NOMO-1 treated with dmso at 0.1 percent for 144 hours (cell line): ENCODE measurements around the gene STN1.

Source experiments
- DNase-seq: peaks from one replicate; lab custom pipeline; 2025; ENCODE audit not compliant: unreplicated experiment; lab: John Stamatoyannopoulos, UW

STN1 gene

DNA sequence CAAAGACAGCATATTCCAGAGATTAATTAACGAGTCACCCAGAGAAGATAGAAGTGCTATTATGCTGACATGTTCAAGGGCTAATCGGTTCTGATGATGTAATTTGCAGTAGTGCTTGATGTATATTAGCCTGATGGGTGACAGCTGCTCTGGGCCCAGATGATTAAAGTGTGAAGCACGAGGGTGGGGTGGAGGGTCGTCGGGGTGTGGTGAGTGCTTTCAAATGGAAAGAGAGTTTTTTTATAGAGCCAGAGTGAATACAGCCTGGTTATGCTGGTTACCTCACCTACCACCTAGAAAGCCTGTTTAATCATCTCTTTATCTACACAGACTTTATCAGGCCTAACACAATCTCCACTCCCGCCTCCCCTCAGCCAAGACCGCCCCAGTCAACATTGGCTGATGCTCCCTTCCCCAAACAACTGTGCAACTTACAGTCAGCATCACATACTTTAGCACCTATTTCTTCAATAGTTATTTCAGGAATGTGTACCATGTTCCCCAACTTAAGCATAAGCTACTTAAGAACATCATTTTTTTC lies 11.5 kb upstream of the STN1 start:
- DNase-seq = no peak

- DNase-seq = no peak
Observed at GRCh38 chr10:103928784-103929183, 10.8 kb upstream of the STN1 start.

DNA sequence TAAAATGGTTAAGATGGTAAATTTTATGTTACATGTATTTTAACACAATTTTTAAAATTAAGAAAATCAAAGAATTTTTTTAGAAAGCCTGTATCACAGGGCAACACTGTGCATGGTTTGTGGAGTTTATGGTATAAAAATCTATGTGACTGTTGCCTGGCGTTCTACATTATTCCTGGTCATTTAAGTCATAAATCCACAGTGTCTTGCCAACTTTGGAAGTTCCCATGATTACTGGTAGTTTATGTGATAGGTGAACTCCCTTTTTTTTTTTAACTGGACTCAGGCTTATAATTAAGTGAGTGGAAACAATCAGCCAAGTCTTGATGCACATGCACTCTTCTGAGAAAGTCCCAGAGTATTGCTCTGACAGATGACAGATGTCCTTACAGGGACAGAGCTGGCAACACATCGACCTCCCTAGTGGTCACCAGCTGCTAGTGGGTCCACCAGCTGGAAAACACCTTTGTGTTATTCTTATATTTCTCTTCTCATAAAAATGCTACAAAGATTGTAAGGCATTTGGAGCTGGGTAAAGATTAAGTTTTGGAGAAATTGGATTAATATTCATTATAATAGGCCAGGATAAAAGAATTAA lies 8.8 kb upstream of the STN1 start:
- DNase-seq = no peak

- DNase-seq = no peak
Observed at GRCh38 chr10:103925591-103925990, 7.6 kb upstream of the STN1 start.

DNA sequence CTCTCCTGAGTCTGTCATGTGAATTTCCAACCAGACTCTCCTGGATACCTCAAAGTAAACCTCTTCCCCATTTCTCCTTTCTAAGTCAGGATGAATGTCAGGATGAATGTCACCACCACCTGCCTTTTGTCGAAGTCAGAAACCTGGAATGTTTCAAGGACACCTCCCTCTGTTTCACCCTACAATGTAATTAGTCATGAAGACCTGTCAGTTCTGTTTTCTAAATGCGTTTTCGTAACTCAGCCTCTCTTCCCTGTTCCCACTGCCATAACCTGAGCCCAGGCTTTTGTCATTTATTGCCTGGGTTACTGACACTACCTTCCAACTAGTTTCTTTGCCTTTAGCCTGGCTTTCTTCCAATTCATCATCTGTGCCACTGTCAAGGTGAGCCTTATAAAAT lies 5.5 kb upstream of the STN1 start:
- no peak for DNase-seq

GRCh38 chr10:103922659-103923058 lies 4.7 kb upstream of the STN1 start:
- no peak for DNase-seq

GRCh38 chr10:103921750-103922195 lies 3.8 kb upstream of the STN1 start:
- no peak for DNase-seq

DNA sequence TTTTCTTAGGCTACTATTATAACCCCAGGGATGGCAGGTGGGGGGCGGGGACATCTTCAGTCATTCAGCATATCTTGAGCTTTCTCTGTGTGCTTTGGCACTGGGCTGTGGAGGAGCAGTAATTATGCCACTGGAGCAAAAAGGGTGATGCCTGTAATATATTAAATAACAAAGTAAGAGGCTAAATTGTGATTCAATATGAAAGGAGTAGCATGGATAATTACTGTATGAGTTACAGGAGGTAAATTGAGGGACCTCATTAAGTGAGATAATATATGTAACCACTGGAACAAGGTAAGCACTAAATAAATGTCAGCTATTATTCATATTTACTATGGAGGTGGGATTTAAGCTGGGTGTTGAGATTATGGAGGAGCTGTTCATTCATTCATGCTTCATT lies 3.3 kb upstream of the STN1 start:
- no peak for DNase-seq

GRCh38 chr10:103919648-103920025 lies 1.7 kb upstream of the STN1 start:
- DNase-seq = no peak

- DNase-seq = no peak
Observed at GRCh38 chr10:103917302-103918052, 507 bp downstream of the STN1 start.

GRCh38 chr10:103916876-103917275 lies 1.1 kb downstream of the STN1 start:
- no peak for DNase-seq

DNA sequence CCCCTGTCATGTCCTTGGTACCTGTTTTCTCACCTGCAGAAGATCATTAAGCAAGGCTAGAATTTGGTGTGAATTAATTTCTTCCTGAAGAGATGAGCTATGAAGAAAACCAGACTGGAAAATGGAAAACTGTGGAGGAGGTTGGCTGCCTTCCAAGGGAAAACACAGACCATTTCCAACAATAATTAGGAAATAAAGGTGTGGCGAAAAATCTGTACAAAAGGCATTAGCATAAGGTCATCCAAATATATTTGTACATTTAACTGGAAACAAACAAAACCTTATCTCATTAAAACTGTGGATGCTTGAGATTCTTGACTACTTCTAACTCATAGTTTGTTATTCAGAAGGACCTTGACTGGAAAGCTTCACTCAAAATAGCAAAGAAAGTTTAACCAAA lies 1.7 kb downstream of the STN1 start:
- no peak for DNase-seq

DNA sequence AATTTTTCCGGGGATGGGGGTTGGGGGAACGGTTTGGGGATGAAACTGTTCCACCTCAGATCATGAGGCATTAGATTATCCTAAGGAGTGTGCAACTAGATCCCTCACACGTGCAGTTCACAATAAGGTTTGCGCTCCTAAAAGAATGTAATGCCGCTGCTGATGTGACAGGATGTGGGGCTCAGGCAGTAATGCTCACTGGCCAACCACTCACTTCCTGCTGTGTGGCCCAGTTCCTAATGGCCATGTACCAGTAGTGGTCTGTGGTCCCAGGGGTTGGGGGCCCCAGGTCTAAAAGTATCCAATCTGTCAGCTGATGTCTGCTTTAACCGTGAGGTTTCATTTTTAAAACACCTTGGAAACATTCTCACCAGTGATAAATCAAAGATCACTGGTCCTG lies 2.2 kb downstream of the STN1 start:
- DNase-seq = no peak

- DNase-seq = no peak
Observed at GRCh38 chr10:103912759-103913158, 5.2 kb downstream of the STN1 start.

GRCh38 chr10:103911021-103911459 lies 6.9 kb downstream of the STN1 start:
- DNase-seq = no peak

DNA sequence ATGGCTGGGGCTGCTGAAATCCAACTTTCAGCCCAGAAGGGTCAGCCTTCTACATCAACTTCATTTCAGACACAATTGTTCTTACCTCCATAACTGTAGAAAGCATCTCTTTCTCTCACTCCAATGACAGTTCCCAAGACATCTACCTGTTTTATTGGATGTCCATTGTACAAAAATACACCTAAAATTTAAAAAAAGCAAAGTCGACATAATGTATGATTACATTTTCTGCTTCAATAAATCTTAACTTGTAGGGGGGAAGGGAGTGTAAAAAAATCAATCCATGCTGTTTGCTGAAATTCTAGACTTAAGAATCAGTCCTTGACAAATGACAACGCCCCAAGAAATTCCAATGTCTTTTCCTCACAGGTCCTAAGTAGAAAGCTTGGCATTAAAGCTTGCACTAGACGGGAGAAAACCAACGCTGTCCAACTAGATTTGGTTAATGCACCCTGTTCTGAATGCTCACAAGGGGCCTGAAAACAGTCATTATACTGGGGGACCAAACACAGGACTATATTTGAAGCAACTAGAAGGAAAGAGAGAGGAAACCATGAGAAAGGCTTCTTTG lies 7.5 kb downstream of the STN1 start:
- DNase-seq = no peak

DNA sequence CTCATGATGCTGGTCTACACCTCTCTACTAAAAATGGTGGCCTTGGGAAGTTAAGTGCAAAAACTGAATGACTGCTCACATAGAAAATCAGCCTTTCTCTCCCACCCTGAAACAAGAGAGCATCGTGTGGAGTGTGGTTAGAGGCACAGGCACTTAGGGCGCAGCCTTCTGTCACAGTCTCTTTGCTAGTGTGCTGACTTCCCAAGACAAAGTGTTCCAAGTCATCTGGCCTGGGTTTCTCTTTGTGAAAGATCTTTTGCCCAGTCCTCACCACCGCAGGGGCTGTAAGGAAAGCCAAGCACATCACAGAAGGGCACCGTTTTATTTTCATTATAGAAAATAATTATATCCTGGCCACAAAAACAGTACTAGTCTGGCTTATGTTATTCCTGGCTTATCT lies 12.5 kb downstream of the STN1 start:
- no peak for DNase-seq

DNA sequence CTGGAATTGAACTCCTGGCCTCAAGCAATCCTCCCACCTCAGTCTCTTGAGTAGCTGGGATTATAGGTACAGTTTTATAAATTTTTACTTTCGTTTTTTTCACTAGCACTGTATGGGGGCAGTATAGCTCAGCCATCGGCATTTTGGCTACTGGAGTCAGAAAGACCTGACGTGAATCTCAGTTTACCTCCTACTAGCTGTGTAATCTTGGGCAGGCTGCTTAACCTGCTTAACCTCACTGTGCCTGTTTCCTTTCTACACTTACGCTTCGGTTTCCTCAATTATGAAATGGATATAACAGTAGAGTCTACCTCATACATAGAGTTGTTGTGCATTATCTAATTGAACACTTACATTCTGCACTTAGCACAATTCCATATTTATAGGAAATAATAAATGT lies 16.7 kb downstream of the STN1 start:
- no peak for DNase-seq

DNA sequence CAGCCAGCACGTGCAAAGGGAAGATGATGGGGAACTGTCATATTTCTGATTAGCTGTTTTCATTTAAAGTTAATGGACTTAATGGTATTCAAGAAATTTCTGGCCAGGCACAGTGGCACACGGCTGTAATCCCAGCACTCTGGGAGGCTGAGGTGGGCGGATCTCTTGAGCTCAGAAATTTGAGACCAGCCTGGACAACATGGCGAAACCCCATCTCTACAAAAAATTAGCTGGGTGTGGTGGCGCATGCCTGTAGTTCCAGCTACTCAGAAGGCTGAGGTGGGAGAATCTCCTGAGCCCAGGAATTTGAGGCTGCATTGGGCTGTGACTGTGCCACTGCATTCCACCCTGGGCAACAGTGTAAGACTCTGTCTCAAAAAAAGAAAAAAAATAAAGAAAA lies 18.7 kb downstream of the STN1 start:
- DNase-seq = no peak

- no peak for DNase-seq
Observed at GRCh38 chr10:103897241-103897774, 20.7 kb downstream of the STN1 start.

GRCh38 chr10:103896225-103896624 lies 21.8 kb downstream of the STN1 start:
- no peak for DNase-seq
